AG04449 (cell line): Measurements from ENCODE around the gene FYCO1.

Experiments used
- CTCF ChIA-PET: fragments of 350-600 bp; formaldehyde crosslinking; extraction: SDS; loops from one replicate; lab custom pipeline; 2021; ENCODE audit warnings: antibody characterized with exemption; lab: Yijun Ruan, JAX
- POLR2A ChIA-PET: fragments of 400-600, 350-600 bp; formaldehyde crosslinking; extraction: SDS; loops from one replicate; lab custom pipeline; 2020; ENCODE audit warnings: antibody characterized with exemption, inconsistent platforms; lab: Yijun Ruan, JAX
- DNase-seq: peaks from one replicate; pipeline ENCODE4 v3.0.0-alpha.2; 2010; ENCODE audit warnings: low read depth, low spot score
- H3K4me3 ChIP-seq: 2 replicates; pipeline ENCODE4 v1.5.1; 2011; ENCODE audit warnings: low read depth, mild to moderate bottlenecking, control low read depth, low read length
- CTCF ChIP-seq: IDR thresholded peaks from one replicate; pipeline ENCODE4 v1.5.1; 2011; ENCODE audit warnings: mild to moderate bottlenecking, moderate library complexity, low read length, control low read depth, inconsistent platforms; ENCODE audit not compliant: insufficient read depth; ENCODE audit errors: missing control alignments

FYCO1 gene

GRCh38 chr3:45938043-45938435, 57.6 kb downstream of the FYCO1 start:
- TF ChIP-seq CTCF = no peak
- POLR2A ChIA-PET = no interaction called here
- no peak overlapping the region for H3K4me3 ChIP-seq
- no peak for DNase-seq
- CTCF ChIA-PET = interaction anchor here (0.7 to 36.2 kb wide), 38 partner anchors 9 to 504 kb away, joined by 3 to 918 read pairs (median 6); no protein-coding TSS in a partner anchor

GRCh38 chr3:45937206-45938042, 58.2 kb downstream of the FYCO1 start:
- H3K4me3 ChIP-seq = no peak overlapping the region
- ChIA-PET POLR2A (no interaction called here), CTCF (interaction anchor here (0.7 to 36.2 kb wide), 21 partner anchors 9 to 505 kb away, joined by 3 to 918 read pairs (median 6); no protein-coding TSS in a partner anchor)
- DNase-seq = no peak
- no peak for TF ChIP-seq CTCF

GRCh38 chr3:45936261-45936660, 59.4 kb downstream of the FYCO1 start:
- DNase-seq = no peak
- ChIA-PET CTCF (interaction anchor here (1.1 to 36.2 kb wide), 9 partner anchors 8 to 277 kb away, joined by 3 to 918 read pairs (median 13); no protein-coding TSS in a partner anchor), POLR2A (no interaction called here)
- TF ChIP-seq CTCF = no peak
- no peak overlapping the region for H3K4me3 ChIP-seq

GRCh38 chr3:45933591-45933990, 62.0 kb downstream of the FYCO1 start:
- TF ChIP-seq CTCF = no peak
- CTCF ChIA-PET = interaction anchor here (0.9 to 36.2 kb wide), 4 partner anchors 10 to 172 kb away, joined by 3 to 918 read pairs (median 18); partner anchors contain the start of gene CXCR6
- DNase-seq = no peak
- no peak overlapping the region for H3K4me3 ChIP-seq
- POLR2A ChIA-PET = no interaction called here

- TF ChIP-seq CTCF = no peak
- no peak overlapping the region for H3K4me3 ChIP-seq
- ChIA-PET POLR2A (no interaction called here), CTCF (interaction anchor here (1.0 to 36.2 kb wide), 10 partner anchors 9 to 422 kb away, joined by 3 to 918 read pairs (median 15); no protein-coding TSS in a partner anchor)
- no peak for DNase-seq
These were observed 63.5 kb downstream of the FYCO1 start for GRCh38 chr3:45932112-45932511.

GRCh38 chr3:45931496-45931895, 64.1 kb downstream of the FYCO1 start:
- no peak for TF ChIP-seq CTCF
- ChIA-PET POLR2A (no interaction called here), CTCF (interaction anchor here (1.0 to 36.2 kb wide), 13 partner anchors 8 to 422 kb away, joined by 3 to 918 read pairs (median 5); no protein-coding TSS in a partner anchor)

More at GRCh38 chr3:45931496-45931895, 64.1 kb downstream of the FYCO1 start:
- H3K4me3 ChIP-seq = no peak overlapping the region
- DNase-seq = no peak
